ENCODE data around the gene FAM107A. TPM values are rescaled to one million over a fixed set of nuclear protein-coding genes. Genes with fewer than 3 reads are reported as not detected.

FAM107A gene, protein sequence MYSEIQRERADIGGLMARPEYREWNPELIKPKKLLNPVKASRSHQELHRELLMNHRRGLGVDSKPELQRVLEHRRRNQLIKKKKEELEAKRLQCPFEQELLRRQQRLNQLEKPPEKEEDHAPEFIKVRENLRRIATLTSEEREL
- not detected in 2 replicates for total RNA-seq

DNA sequence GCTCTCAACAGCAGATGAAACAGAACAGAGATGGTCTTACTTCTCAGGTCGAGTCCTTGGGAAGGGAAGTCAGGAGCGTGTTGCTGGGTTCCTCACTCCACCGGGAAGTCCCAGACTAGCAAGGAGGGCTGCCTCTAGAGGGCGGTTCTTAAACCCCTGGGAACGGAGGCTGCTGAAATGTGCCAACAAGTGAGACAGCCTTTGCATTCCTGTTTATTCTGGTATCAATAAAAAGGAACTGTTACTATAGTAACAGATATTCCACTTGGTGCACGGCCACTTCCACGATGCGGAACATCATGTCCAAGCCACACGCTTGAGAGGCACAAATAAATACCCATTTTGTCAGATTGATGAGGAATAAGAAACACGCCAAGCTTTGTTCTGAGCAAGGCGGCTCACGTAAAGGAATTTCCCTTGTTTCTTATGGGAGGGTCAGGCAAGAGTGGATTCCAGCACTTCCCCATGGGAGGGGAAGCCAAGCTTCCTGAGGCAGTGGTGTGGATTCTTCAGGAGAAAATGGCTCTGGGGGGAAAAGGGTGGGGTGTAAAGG, at the start of gene FAM107A:
FAM107A (minus strand) TSS at position 123 of the 553 bp plus-strand sequence. CDS start 7,531 bp downstream, outside the sequence.
- Mint-ChIP-seq H3K9me3 (no peaks in the 10 kb centered on the region), H3K27me3 (peaks cover 11% of the 10 kb centered on the region), H3K4me3 (no peak within 1 kb of the TSS), H3K27ac (no peak within 1 kb of the TSS), H3K4me1 (peaks cover 3% of the 10 kb centered on the region), H3K36me3 (ENCODE audit: low read depth) (no peaks in the 10 kb centered on the region)
- DNase-seq: no peak
- intact Hi-C loops (cut with micrococcal nuclease): no loop called here

DNA sequence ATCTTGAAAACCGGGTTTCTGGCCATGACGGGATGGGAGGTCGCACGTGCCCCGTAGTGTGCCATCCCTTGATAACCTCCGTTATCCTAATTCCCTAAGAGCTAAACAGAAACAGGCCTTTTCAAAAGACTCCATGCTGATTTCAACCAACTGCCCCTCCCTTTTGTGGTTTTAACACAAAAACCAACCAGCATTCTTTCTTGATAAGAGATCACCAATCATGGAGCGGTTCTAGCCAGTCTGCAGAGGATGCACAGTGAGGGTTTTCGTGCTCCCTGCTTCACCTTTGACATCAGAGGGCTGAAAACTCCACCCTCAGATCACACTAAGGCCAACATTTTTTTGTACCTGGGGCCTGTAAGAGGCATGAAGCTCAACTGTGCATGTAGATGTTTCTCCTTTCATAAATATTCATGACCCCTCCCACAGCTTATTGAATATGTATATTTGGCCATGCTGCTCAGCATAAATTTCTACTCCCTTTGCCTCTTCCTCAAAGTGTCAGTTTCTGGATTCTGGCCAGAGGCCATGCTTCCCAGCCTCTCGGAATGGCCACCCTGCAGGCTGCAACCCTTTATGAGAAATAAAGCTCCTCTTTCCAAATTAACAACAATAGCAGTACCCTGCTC, 48.1 kb upstream of the FAM107A start:
- H3K27me3 Mint-ChIP-seq: no peaks in the 10 kb centered on the region
- intact Hi-C loops (cut with micrococcal nuclease): no loop called here
- no peaks in the 10 kb centered on the region for H3K4me1 Mint-ChIP-seq
- H3K4me3 Mint-ChIP-seq: no peak overlapping the region
- no peaks in the 10 kb centered on the region for H3K36me3 Mint-ChIP-seq (ENCODE audit: low read depth)
- H3K9me3 Mint-ChIP-seq: no peaks in the 10 kb centered on the region
- no peak overlapping the region for H3K27ac Mint-ChIP-seq
- no peak for DNase-seq

DNA sequence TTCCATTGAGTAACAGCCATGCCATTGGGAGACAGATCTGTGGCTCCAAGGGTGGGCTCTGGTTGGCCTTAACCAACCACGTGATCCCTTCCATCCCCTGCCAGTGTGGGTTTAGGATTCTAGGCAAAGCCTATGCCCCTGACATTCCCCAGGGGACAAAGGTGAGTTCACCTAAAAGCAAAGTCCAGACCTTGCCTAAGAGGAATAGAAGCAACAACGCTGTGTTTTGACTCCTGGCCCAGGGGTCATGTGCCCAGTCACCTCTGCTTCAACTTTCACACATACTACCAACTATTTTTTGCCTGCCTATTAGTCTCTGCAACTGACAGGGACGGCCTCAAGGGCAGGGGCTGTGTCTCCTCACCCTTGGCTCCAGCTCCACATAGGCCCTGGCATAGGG, 47.4 kb upstream of the FAM107A start:
- no peak overlapping the region for H3K27ac Mint-ChIP-seq
- no peaks in the 10 kb centered on the region for H3K36me3 Mint-ChIP-seq (ENCODE audit: low read depth)
- H3K4me3 Mint-ChIP-seq: no peak overlapping the region
- H3K9me3 Mint-ChIP-seq: no peaks in the 10 kb centered on the region
- intact Hi-C loops (cut with micrococcal nuclease): no loop called here
- H3K4me1 Mint-ChIP-seq: no peaks in the 10 kb centered on the region
- DNase-seq: no peak
- H3K27me3 Mint-ChIP-seq: no peaks in the 10 kb centered on the region

DNA sequence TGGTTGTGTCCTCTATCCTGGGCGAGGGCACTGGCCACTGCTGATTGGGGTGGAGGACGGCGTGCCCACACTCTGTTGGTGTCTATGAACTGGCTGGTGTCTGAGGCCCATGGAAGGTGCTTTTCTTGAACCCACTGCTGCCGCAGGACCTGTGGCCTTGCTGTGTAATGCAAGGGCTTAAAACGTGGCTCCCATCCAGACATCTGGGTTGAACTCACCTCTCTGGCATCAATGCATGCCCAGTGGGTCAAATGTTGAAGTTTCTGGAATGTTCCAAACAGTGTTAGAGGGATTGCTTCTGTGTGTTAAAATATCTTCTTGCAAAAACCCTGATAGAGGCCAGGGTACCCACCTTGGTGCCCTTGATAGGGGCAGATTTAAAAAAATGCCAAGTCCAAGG, 46.8 kb upstream of the FAM107A start:
- DNase-seq: no peak
- Mint-ChIP-seq H3K36me3 (ENCODE audit: low read depth) (no peaks in the 10 kb centered on the region), H3K4me1 (no peaks in the 10 kb centered on the region), H3K9me3 (no peaks in the 10 kb centered on the region), H3K27ac (no peak overlapping the region), H3K4me3 (no peak overlapping the region), H3K27me3 (no peaks in the 10 kb centered on the region)
- intact Hi-C loops (cut with micrococcal nuclease): no loop called here

DNA sequence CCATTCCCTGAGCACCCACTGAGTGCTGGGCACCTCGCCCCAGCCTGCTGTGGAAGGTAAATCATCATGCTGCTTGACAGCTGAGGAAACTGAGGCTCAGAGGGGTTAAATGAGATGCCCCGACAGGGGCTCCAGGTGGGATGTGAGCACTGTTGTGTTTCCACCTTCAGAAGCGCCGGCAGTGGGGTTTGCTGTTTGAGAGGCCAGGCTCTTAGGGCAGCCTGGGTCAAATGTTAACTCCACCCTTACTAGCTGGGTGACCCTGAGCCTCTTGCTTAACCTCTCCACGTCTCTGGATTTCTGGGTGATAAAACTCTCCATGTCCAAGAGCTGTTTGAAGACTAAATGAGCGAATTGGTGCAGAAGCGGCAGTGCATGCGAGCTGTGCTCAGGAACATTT, 46.3 kb upstream of the FAM107A start:
- Mint-ChIP-seq H3K9me3 (no peaks in the 10 kb centered on the region), H3K4me3 (no peak overlapping the region), H3K27ac (no peak overlapping the region), H3K4me1 (no peaks in the 10 kb centered on the region), H3K27me3 (no peaks in the 10 kb centered on the region), H3K36me3 (ENCODE audit: low read depth) (no peaks in the 10 kb centered on the region)
- intact Hi-C loops (cut with micrococcal nuclease): no loop called here
- DNase-seq: no peak

DNA sequence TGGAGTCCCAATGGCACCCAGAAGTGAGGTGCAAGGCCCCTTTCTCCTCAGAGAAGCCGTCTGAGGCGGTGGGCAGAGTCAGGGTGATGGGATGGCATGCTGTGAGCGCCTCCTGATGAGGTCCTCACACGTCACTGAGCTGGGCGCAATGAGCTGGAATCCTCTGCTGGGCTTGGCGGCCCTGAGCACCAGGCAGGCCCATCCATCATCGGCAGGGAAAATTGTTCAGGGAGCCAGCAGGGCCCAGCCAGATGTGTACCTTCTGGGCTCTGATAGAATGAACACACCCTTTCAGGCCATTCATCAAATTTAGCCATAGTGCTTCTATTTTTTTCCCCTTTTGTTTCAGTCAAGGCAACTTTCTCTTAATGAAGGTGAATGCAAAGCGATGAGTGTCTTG, 45.7 kb upstream of the FAM107A start:
- Mint-ChIP-seq H3K4me3 (no peak overlapping the region), H3K36me3 (ENCODE audit: low read depth) (no peaks in the 10 kb centered on the region), H3K27me3 (no peaks in the 10 kb centered on the region), H3K9me3 (no peaks in the 10 kb centered on the region), H3K27ac (no peak overlapping the region), H3K4me1 (no peaks in the 10 kb centered on the region)
- no peak for DNase-seq
- intact Hi-C loops (cut with micrococcal nuclease): no loop called here

DNA sequence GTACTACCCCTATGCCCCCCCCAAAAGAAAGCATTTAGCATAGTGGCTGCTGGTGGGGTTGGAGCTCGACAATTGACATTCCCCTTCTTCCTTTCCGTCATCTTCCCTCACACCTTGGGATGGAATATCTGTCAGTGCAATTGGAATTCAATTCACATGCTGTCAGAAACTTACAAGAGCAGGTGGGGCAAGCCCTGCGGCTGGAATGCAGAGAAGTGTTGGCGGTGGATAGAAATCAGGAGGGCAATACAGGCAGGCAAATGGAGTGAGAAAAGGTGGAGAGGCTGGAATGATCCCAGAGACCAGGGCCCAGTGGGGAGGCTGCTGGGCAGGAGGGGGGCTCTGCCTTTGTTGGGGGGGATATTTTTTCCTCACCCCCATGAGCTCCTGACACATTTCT, 45.2 kb upstream of the FAM107A start:
- Mint-ChIP-seq H3K4me1 (no peaks in the 10 kb centered on the region), H3K27me3 (no peaks in the 10 kb centered on the region), H3K9me3 (no peaks in the 10 kb centered on the region), H3K4me3 (no peak overlapping the region), H3K27ac (no peak overlapping the region), H3K36me3 (ENCODE audit: low read depth) (no peaks in the 10 kb centered on the region)
- intact Hi-C loops (cut with micrococcal nuclease): no loop called here
- no peak for DNase-seq

DNA sequence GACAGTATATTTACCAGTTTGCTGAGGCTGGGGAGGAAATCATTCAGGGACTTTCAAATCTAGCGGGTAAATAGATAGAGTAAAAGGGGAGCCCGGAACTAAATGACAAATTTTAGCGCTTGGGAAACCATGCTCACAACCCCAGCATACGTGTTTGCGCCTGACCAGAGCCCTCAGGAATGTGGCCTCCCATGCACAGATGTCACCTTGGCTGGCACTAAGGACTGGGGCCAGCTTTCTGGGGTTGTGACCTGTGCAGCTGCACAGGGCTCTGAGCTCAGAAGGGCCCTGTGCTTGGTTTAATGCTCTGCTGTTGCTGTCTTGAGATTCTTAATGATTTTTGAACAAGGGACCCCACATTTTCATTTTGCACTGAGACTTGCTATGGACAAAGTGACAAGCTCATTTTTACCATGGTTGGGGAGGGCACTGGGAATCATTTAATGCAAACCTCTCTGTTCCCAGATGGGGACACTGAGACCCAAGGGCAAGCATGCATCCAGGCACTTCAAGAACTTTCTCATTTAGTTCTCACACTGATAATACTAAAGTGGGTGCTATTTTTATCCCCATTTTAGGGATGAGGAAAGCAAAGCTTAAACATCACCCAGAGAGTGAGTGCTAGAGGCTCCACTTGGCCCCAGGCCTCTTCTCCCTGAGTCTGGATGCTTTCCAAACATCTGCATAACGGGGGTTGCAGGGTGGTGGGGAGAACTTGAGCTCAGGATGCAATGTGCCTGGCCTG, 44.1 kb upstream of the FAM107A start:
- Mint-ChIP-seq H3K27ac (no peak overlapping the region), H3K27me3 (no peaks in the 10 kb centered on the region), H3K36me3 (ENCODE audit: low read depth) (no peaks in the 10 kb centered on the region), H3K9me3 (no peaks in the 10 kb centered on the region), H3K4me1 (no peaks in the 10 kb centered on the region), H3K4me3 (no peak overlapping the region)
- intact Hi-C loops (cut with micrococcal nuclease): no loop called here
- DNase-seq: no peak

DNA sequence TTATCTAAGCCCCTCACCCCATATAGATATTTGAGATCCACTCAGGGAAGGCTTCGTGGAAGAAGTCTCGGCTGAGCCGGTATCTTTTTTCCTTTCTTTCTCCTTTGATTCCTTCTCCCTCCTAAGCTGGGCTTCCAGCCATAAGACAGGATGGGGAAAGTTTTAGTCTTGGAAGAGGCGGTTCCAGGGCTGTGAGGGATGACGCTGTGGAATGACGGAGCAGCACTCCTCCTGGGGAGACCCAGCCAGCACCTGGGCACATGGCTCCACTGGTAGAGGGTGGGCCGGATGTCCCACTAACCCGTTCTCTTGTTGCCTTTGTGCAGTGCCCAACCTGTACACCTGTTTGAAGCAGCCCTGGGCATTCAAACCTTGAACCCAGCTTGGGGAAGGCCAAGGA, 43.2 kb upstream of the FAM107A start:
- Mint-ChIP-seq H3K27ac (no peak overlapping the region), H3K36me3 (ENCODE audit: low read depth) (no peaks in the 10 kb centered on the region), H3K4me3 (no peak overlapping the region), H3K4me1 (no peaks in the 10 kb centered on the region), H3K9me3 (no peaks in the 10 kb centered on the region), H3K27me3 (no peaks in the 10 kb centered on the region)
- no peak for DNase-seq
- intact Hi-C loops (cut with micrococcal nuclease): no loop called here

DNA sequence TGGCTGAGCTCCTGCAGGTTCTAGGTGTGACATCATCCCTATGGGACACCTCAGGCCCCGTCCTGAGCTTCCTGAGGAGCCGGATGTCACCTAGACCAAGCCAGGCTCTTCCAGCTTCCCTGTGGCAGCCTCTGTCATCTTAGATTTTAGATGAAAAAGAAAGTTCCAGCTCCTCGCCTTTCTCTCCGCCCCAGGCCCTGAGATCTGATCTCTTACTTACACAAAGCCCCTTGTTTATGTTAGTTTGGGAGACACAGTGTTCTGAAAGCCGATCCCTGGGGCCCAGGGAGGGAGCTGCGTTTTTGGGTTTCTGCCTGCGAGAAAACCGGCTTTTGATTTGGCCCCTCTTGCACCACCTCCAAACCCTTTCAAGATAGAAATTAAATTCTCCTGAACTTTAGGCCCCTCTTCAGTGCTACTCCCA, 40.2 kb upstream of the FAM107A start:
- Mint-ChIP-seq H3K4me3 (no peak overlapping the region), H3K36me3 (ENCODE audit: low read depth) (no peaks in the 10 kb centered on the region), H3K9me3 (no peaks in the 10 kb centered on the region), H3K27ac (no peak overlapping the region), H3K27me3 (peaks cover 2% of the 10 kb centered on the region), H3K4me1 (no peaks in the 10 kb centered on the region)
- intact Hi-C loops (cut with micrococcal nuclease): no loop called here
- no peak for DNase-seq

DNA sequence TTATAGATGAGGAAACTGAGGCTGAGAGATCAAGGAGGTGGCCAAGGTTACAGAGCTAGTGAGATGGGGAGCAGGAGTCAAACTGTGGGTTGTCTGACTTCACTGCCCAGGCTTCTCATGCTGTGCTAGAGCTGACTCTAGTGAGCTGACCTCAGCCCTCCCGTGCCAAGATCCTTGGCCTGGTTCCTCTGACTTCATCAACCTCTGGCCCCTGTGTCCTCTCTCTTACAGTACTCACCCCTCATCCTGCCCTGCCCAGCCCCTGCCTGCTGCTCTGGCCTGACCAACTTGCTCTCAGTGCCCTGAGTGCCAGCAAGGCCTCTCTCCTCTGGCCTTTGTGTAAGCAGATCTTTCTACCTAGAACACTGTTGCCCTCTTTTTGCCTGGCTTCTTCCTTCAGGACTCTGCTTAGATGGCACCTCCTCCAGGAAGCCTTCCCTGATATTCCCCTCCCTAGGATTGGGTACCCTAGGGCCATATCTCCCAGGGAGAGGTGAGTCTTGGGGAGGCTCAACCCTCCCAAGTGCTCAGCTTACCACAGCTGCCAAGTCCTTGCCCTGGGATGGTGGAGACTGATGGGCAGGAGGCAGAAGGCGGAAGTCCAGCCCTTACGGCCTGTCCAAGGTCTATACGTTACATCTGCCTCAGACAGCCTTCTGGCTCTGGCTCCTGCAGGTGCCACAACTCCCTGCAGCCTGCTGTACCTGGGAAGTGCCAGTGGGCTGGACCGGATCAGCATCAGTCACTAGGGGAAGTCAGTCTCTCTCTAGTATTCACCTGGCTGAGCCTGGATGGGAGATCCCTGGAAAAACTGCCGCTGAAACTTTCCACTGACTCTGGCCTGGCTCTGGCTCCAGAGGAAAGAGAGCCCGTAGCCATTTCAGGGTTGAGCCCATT, 36.3 kb upstream of the FAM107A start:
- H3K27ac Mint-ChIP-seq: no peak overlapping the region
- no peaks in the 10 kb centered on the region for H3K4me1 Mint-ChIP-seq
- no peak for DNase-seq
- intact Hi-C loops (cut with micrococcal nuclease): no loop called here
- no peak overlapping the region for H3K4me3 Mint-ChIP-seq
- no peaks in the 10 kb centered on the region for H3K36me3 Mint-ChIP-seq (ENCODE audit: low read depth)
- H3K9me3 Mint-ChIP-seq: no peaks in the 10 kb centered on the region
- peaks cover 2% of the 10 kb centered on the region for H3K27me3 Mint-ChIP-seq

DNA sequence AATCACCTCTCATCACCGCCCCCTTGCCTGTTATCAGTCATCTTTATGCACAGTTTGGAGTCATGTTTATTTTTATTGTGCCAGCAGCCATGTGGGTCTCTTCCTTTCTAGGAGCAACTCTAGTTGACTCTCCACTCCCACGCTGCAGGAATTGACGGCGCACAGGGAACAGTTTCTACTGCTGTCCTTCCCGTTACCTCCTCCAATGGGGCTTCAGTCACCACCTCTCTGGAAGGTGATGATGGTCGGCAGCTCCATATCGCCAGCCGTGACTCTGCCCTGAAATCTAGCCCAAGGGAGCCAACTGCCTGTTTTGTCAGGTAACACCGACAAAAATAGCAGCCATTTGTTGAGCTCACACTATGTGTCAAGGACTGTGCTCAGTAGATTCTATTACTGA, 35.6 kb upstream of the FAM107A start:
- no peaks in the 10 kb centered on the region for H3K9me3 Mint-ChIP-seq
- intact Hi-C loops (cut with micrococcal nuclease): no loop called here
- H3K36me3 Mint-ChIP-seq (ENCODE audit: low read depth): no peaks in the 10 kb centered on the region
- peaks cover 1% of the 10 kb centered on the region for H3K4me1 Mint-ChIP-seq
- H3K4me3 Mint-ChIP-seq: no peak overlapping the region
- H3K27ac Mint-ChIP-seq: no peak overlapping the region
- DNase-seq: no peak
- peaks cover 2% of the 10 kb centered on the region for H3K27me3 Mint-ChIP-seq

DNA sequence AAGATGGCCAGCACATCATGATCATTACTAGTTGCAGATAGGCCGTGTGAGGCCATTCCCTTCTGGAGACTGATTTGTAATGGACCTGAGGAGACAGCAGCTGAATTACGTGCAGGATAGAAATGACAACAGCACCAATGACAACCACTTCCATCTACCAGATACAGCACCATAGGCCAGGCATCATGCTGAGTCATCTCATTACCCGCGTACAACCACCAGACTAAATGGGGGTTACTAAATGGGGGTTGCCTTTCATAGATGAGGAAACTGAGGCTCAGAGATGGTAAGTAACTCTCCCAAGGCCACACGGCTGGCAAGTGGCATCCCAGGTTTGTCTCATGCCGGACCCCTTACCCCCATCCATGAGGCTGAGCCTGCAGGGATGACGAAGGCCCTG, 32.8 kb upstream of the FAM107A start:
- no peak overlapping the region for H3K4me3 Mint-ChIP-seq
- no peaks in the 10 kb centered on the region for H3K36me3 Mint-ChIP-seq (ENCODE audit: low read depth)
- intact Hi-C loops (cut with micrococcal nuclease): no loop called here
- H3K27ac Mint-ChIP-seq: no peak overlapping the region
- no peaks in the 10 kb centered on the region for H3K9me3 Mint-ChIP-seq
- H3K4me1 Mint-ChIP-seq: peaks cover 3% of the 10 kb centered on the region
- H3K27me3 Mint-ChIP-seq: peaks cover 6% of the 10 kb centered on the region
- DNase-seq: no peak

DNA sequence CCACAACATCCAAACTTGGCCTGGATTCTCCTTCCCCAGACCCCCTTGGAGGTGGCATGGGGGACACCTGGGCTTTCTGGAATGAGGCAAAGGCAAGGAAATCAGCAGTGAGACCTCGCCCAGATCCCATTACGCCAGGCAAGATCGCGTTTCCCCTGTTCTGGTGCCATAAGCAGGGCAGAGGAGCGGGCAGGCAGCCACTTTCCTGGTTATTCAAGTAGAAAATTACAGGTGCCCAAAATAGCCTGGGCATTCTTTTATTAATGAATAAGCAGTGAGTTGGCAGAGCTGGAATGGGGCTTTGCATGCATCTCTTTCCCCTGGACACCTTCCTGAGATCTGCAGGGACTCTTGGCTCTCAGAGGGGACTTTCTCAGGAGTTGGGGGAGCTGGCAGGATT, 31.5 kb upstream of the FAM107A start:
- DNase-seq: no peak
- peaks cover 3% of the 10 kb centered on the region for H3K4me1 Mint-ChIP-seq
- no peak overlapping the region for H3K27ac Mint-ChIP-seq
- intact Hi-C loops (cut with micrococcal nuclease): no loop called here
- no peak overlapping the region for H3K4me3 Mint-ChIP-seq
- no peaks in the 10 kb centered on the region for H3K9me3 Mint-ChIP-seq
- H3K36me3 Mint-ChIP-seq (ENCODE audit: low read depth): no peaks in the 10 kb centered on the region
- H3K27me3 Mint-ChIP-seq: peaks cover 6% of the 10 kb centered on the region

Data from activated CD4-positive, alpha-beta T cell treated with anti-CD3 and anti-CD28 coated beads, Interleukin-2, amount 10 ng/mL, durations not matched to agents 24 days and 14 days (primary cell).